ENCODE measurements around the gene AGBL4. TPM values are rescaled to one million over a fixed set of nuclear protein-coding genes. Genes with fewer than 3 reads are reported as not detected.
"Not testable (repeated sequence)": the region's sequence is repeated elsewhere in the genome, so short reads cannot be mapped to it uniquely, and the experiment has no call there.

AGBL4 gene
- polyA plus RNA-seq, 1 donor (not counting 4 experiments of a cell fraction or from before 2014, with no cell fraction given), result not detected

- TF ChIP-seq CTCF (optimal IDR thresholded peaks at IDR 0.05 in 1 of 3, IDR thresholded peaks at IDR 0.05 in 1 of 3, conservative IDR thresholded peaks at IDR 0.05 in 1 of 3; ENCODE audit: extremely low read depth in 1 of 3, insufficient read depth in 2 of 3, low read length in 3 of 3) (no peak), EZH2 (IDR thresholded peaks at IDR 0.05; ENCODE audit: low read length) (no peak)
- H3K4me2 ChIP-seq (ENCODE audit: control insufficient read depth, extremely low read depth, insufficient read depth, low read depth, low read length), result no peak overlapping the region
- no peak overlapping the region for H3K4me3 ChIP-seq (ENCODE audit: control insufficient read depth in 2 of 3, extremely low read depth in 1 of 3, insufficient read depth in 2 of 3, low read depth in 1 of 3, low read length in 3 of 3)
- peaks cover 4% of the 10 kb centered on the region for H3K9me3 ChIP-seq (ENCODE audit: control insufficient read depth, low read depth, low read length)
- DNase-seq (ENCODE audit: low read depth, low spot score) (no peak), FAIRE-seq (no peak)
- H3K4me1 ChIP-seq (ENCODE audit: control insufficient read depth, extremely low read depth, insufficient read depth, low read length), result no peaks in the 10 kb centered on the region
- no peaks in the 10 kb centered on the region for H4K20me1 ChIP-seq (ENCODE audit: control insufficient read depth, extremely low read depth, insufficient read depth, low read length)
- H3K79me2 ChIP-seq (ENCODE audit: control insufficient read depth, insufficient read depth, low read length), result no peaks in the 10 kb centered on the region
- no peaks in the 10 kb centered on the region for H3K36me3 ChIP-seq (ENCODE audit: control insufficient read depth in 2 of 2, extremely low read depth in 1 of 2, insufficient read depth in 2 of 2, low read length in 2 of 2)
- no peaks in the 10 kb centered on the region for H3K27me3 ChIP-seq (ENCODE audit: control insufficient read depth, extremely low read depth, insufficient read depth, low read length)
- H3K27ac ChIP-seq (ENCODE audit: control insufficient read depth, insufficient read depth, low read length), result no peak overlapping the region
- H3K9me1 ChIP-seq (ENCODE audit: control insufficient read depth, extremely low read depth, insufficient read depth, low read length), result no peaks in the 10 kb centered on the region
- H3K9ac ChIP-seq (ENCODE audit: control insufficient read depth, extremely low read depth, insufficient read depth, low read length), result no peak overlapping the region
- dilution Hi-C loops (cut with MboI; ENCODE audit: extremely low pct_ligation_motif_present, low sequenced_read_pairs), result no loop called here
- no peak overlapping the region for H2AFZ ChIP-seq (ENCODE audit: control insufficient read depth, low read length)
Observed at GRCh38 chr1:49293016-49293415, 730.7 kb downstream of the AGBL4 start.

- H3K4me3 ChIP-seq (ENCODE audit: control insufficient read depth in 2 of 3, extremely low read depth in 1 of 3, insufficient read depth in 2 of 3, low read depth in 1 of 3, low read length in 3 of 3); H3K9me1 ChIP-seq (ENCODE audit: control insufficient read depth, extremely low read depth, insufficient read depth, low read length); H3K27me3 ChIP-seq (ENCODE audit: control insufficient read depth, extremely low read depth, insufficient read depth, low read length); DNase-seq (ENCODE audit: low read depth, low spot score); H4K20me1 ChIP-seq (ENCODE audit: control insufficient read depth, extremely low read depth, insufficient read depth, low read length); H3K36me3 ChIP-seq (ENCODE audit: control insufficient read depth in 2 of 2, extremely low read depth in 1 of 2, insufficient read depth in 2 of 2, low read length in 2 of 2); H3K9me3 ChIP-seq (ENCODE audit: control insufficient read depth, low read depth, low read length); H3K27ac ChIP-seq (ENCODE audit: control insufficient read depth, insufficient read depth, low read length); FAIRE-seq; dilution Hi-C loops (cut with MboI; ENCODE audit: extremely low pct_ligation_motif_present, low sequenced_read_pairs); H3K4me2 ChIP-seq (ENCODE audit: control insufficient read depth, extremely low read depth, insufficient read depth, low read depth, low read length); H2AFZ ChIP-seq (ENCODE audit: control insufficient read depth, low read length); H3K79me2 ChIP-seq (ENCODE audit: control insufficient read depth, insufficient read depth, low read length); H3K4me1 ChIP-seq (ENCODE audit: control insufficient read depth, extremely low read depth, insufficient read depth, low read length): not testable (repeated sequence)
- H3K9ac ChIP-seq (ENCODE audit: control insufficient read depth, extremely low read depth, insufficient read depth, low read length), result peak overlapping the region; percentile 15
Observed at GRCh38 chr1:49257211-49258049, 766.3 kb downstream of the AGBL4 start.

All from keratinocyte (primary cell).